ENCODE measurements around the gene C3. TPM values are rescaled to one million over a fixed set of nuclear protein-coding genes. Genes with fewer than 3 reads are reported as not detected.

Gene C3
- total RNA-seq, 2 donors from 2014 or later = 320 to 382 TPM

- intact Hi-C loops (cut with DNase I) = no loop called here
- H3K36me3 ChIP-seq (replicated peaks in 1 of 2; ENCODE audit: insufficient read depth in 1 of 2, low read depth in 2 of 2) = peaks cover 0 to 3% of the 10 kb centered on the region in 2 donors
- DNase-seq (peak; percentile 99 to 100 (median 99)), ATAC-seq (peak; percentile 84)
- H3K4me1 ChIP-seq = peaks cover 43% of the 10 kb centered on the region
- no peak for TF ChIP-seq CTCF (IDR thresholded peaks at IDR 0.05)
- peak in 2 of 3 donors; percentile 62 to 74 for TF ChIP-seq POLR2A (IDR thresholded peaks at IDR 0.05)
- peak within 1 kb of the TSS; percentile 87 to 95 (median 93) for H3K27ac ChIP-seq
- H3K9me3 ChIP-seq = no peaks in the 10 kb centered on the region
- H3K4me3 ChIP-seq = peak within 1 kb of the TSS; percentile 76 to 83
- no peaks in the 10 kb centered on the region for H3K27me3 ChIP-seq
- 0% methylated on average over 12 to 55 of the region's 55 CpGs for WGBS, 2 donors
These were observed 16.9 kb upstream of the C3 start, which contains the start of gene GPR108 for GRCh38 chr19:6737284-6737872. TSS of gene GPR108 (minus strand) at chr19:6737580. CDS start at chr19:6737576, 4 bp downstream.

DNA sequence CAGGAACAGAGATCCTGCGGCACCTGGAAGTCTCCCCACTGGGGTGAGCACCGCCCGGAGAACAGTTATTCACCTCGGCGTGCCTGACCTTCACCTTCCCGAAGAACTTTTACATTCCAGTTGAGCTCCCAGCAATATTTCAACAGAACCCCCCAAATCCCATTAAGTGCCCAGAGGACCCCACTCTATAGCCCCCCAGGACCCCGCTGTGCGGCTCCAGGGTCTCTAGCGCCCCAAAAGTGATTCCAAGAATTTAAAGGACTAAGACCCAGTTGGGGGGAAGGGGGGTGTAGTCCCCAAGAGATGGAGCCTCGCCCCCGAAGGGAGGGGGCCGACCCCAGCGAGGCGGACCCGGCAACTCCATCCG lies 16.4 kb upstream of the C3 start:
- H3K36me3 ChIP-seq (replicated peaks in 1 of 2; ENCODE audit: insufficient read depth in 1 of 2, low read depth in 2 of 2) = peaks cover 0 to 8% of the 10 kb centered on the region in 2 donors
- intact Hi-C loops (cut with DNase I) = no loop called here
- TF ChIP-seq POLR2A (IDR thresholded peaks at IDR 0.05) (peak in 1 of 3 donors; percentile 3), CTCF (IDR thresholded peaks at IDR 0.05) (peak in 2 of 7 experiments; percentile 3 to 4)
- WGBS, 2 donors = 0 to 1% methylated on average over 7 to 16 of the region's 16 CpGs
- no peaks in the 10 kb centered on the region for H3K9me3 ChIP-seq
- no peaks in the 10 kb centered on the region for H3K27me3 ChIP-seq
- no peak for ATAC-seq
- H3K4me1 ChIP-seq = peaks cover 43% of the 10 kb centered on the region
- peak overlapping the region; percentile 76 to 83 for H3K4me3 ChIP-seq
- peak overlapping the region; percentile 86 to 91 (median 89) for H3K27ac ChIP-seq
- peak in 1 of 4 donors; percentile 41 for DNase-seq

- peaks cover 37% of the 10 kb centered on the region for H3K4me1 ChIP-seq
- peak; percentile 79 to 89 (median 82) for DNase-seq
- TF ChIP-seq CTCF (IDR thresholded peaks at IDR 0.05) = peak; percentile 17 to 82 (median 57)
- TF ChIP-seq POLR2A (IDR thresholded peaks at IDR 0.05) = peak; percentile 10 to 55 (median 34)
- peak; percentile 13 for ATAC-seq
- peak overlapping the region; percentile 76 to 83 for H3K4me3 ChIP-seq
- no peaks in the 10 kb centered on the region for H3K9me3 ChIP-seq
- peak overlapping the region; percentile 86 to 91 (median 89) for H3K27ac ChIP-seq
- H3K36me3 ChIP-seq (replicated peaks in 1 of 2; ENCODE audit: insufficient read depth in 1 of 2, low read depth in 2 of 2) = peaks cover 0 to 8% of the 10 kb centered on the region in 2 donors
- intact Hi-C loops (cut with DNase I) = no loop called here
- no peaks in the 10 kb centered on the region for H3K27me3 ChIP-seq
- WGBS, 2 donors = 28 to 39% methylated on average over 12 to 25 of the region's 25 CpGs
These were observed 15.9 kb upstream of the C3 start for GRCh38 chr19:6736169-6736916.

DNA sequence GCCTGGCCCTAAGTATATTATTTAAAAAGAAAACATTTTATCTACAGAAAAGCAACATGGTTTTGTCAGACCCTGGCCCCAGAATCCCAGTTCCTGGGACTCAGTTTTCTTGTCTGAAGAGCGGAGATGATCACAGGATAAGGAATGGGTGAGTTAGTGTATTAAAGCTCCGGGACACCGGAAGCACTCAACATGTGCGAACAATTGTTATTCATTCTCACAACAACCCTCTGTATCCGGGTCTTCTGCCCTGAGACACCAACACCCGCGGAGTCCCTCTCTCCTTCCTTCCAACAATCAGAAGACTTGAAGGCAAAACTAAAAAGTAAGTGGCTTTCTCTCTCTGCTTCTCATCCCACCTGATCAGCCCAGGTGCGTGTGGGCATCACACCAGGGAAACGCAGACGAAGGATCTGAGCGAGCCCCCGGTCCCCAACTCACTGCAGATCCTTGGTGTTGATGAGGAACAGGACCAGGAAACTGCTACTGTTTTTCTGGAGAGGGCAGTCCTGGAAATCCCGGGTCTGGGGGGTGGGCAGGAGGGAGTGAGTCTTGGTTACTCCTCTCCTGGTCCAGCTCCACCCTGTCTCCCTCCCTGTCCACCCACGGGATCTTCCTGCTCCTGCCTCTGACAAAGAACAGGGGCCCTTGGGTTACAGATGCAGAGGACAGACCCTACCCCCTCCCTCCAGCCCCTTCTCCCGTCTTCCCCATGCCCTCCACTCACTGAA lies 14.9 kb upstream of the C3 start:
- Histone ChIP-seq H3K4me3 (no peak overlapping the region), H3K36me3 (replicated peaks in 1 of 2; ENCODE audit: insufficient read depth in 1 of 2, low read depth in 2 of 2) (peaks cover 0 to 8% of the 10 kb centered on the region in 2 donors), H3K27ac (peak overlapping the region in 3 of 4 donors; percentile 86 to 91 (median 91)), H3K4me1 (peaks cover 32% of the 10 kb centered on the region), H3K27me3 (no peaks in the 10 kb centered on the region), H3K9me3 (no peaks in the 10 kb centered on the region)
- WGBS, 2 donors = 72 to 78% methylated on average over 15 of the region's 15 CpGs
- DNase-seq (no peak), ATAC-seq (no peak)
- TF ChIP-seq POLR2A (IDR thresholded peaks at IDR 0.05) (no peak), CTCF (IDR thresholded peaks at IDR 0.05) (no peak)
- intact Hi-C loops (cut with DNase I) = no loop called here
